Ishikawa (cell line): ENCODE data around the gene MECP2.

Experiments used
- CEBPB ChIP-seq: IDR thresholded peaks from 2 replicates; pipeline ENCODE4 v1.6.1; 2012
- CREB1 ChIP-seq: IDR thresholded peaks from 2 replicates; pipeline ENCODE4 v1.6.1; 2012; ENCODE audit warnings: low read depth
- EP300 ChIP-seq: IDR thresholded peaks from 2 replicates; pipeline ENCODE4 v1.6.1; 2012; ENCODE audit warnings: borderline replicate concordance
- MAX ChIP-seq: IDR thresholded peaks from 2 replicates; pipeline ENCODE4 v1.6.1; 2012
- RAD21 ChIP-seq: IDR thresholded peaks from 2 replicates; pipeline ENCODE4 v1.6.1; 2012; ENCODE audit warnings: low read depth
- REST ChIP-seq: IDR thresholded peaks from 2 replicates; pipeline ENCODE4 v1.6.1; 2012; ENCODE audit warnings: low read depth, mild to moderate bottlenecking
- YY1 ChIP-seq: IDR thresholded peaks from 2 replicates; pipeline ENCODE4 v1.6.1; 2012; ENCODE audit warnings: low read depth
- ZBTB7A ChIP-seq: IDR thresholded peaks from 2 replicates; pipeline ENCODE4 v1.6.1; 2012; ENCODE audit warnings: low read depth

GRCh38 chrX:154117566-154117965 lies 20.0 kb upstream of the MECP2 start:
- TF ChIP-seq MAX = no peak
- TF ChIP-seq YY1 = no peak
- TF ChIP-seq ZBTB7A = no peak
- no peak for TF ChIP-seq CREB1
- no peak for TF ChIP-seq EP300
- TF ChIP-seq RAD21 = no peak
- no peak for TF ChIP-seq CEBPB
- TF ChIP-seq REST = no peak
